Liver (tissue), 9 donors: Measurements from ENCODE around the gene RMND1. TPM values are rescaled to one million over a fixed set of nuclear protein-coding genes. Genes with fewer than 3 reads are reported as not detected.
A peak's percentile ranks its signal among the peaks of the same experiment; 100 is the strongest.

ENCODE experiments used
- DNase-seq: peaks from one replicate; pipeline ENCODE4 v3.0.0-alpha.2; 2017; ENCODE audit warnings: low spot score
- H3K27ac ChIP-seq, 2 donors: one replicate each; pipeline ENCODE4 v1.7.0; 2013; ENCODE audit warnings: inconsistent platforms in 2 of 2, low read length in 2 of 2, control low read depth in 1 of 2, low read depth in 1 of 2, mild to moderate bottlenecking in 1 of 2
- H3K27me3 ChIP-seq, 4 donors: one replicate each; pipeline versions ENCODE4 v1.6.1 to v1.7.0; 2013; ENCODE audit warnings: low read length in 3 of 4, inconsistent platforms in 1 of 4, mild to moderate bottlenecking in 1 of 4, moderate library complexity in 1 of 4; ENCODE audit not compliant: control insufficient read depth in 4 of 4, insufficient read depth in 4 of 4
- H3K36me3 ChIP-seq, 4 donors: one replicate each; pipeline versions ENCODE4 v1.6.1 to v1.7.0; 2013; ENCODE audit warnings: low read length in 3 of 4, mild to moderate bottlenecking in 3 of 4, low read depth in 1 of 4, moderate library complexity in 1 of 4; ENCODE audit not compliant: control insufficient read depth in 4 of 4, insufficient read depth in 3 of 4
- H3K4me1 ChIP-seq, 4 donors: one replicate each; pipeline versions ENCODE4 v1.6.1 to v1.7.0; 2013; ENCODE audit warnings: low read length in 3 of 4, mild to moderate bottlenecking in 3 of 4, moderate library complexity in 1 of 4; ENCODE audit not compliant: control insufficient read depth in 4 of 4, insufficient read depth in 4 of 4
- H3K4me3 ChIP-seq, 3 donors: one replicate each; pipeline versions ENCODE4 v1.6.1 to v1.7.0; 2013; ENCODE audit warnings: low read length in 3 of 3, control low read depth in 1 of 3, low read depth in 1 of 3, mild to moderate bottlenecking in 1 of 3
- H3K9ac ChIP-seq, 2 donors: one replicate each; pipeline ENCODE4 v1.7.0; 2013; ENCODE audit warnings: low read length in 2 of 2, mild to moderate bottlenecking in 2 of 2, moderate library complexity in 2 of 2, control low read depth in 1 of 2, low read depth in 1 of 2
- H3K9me3 ChIP-seq, 4 donors: one replicate each; pipeline versions ENCODE4 v1.6.1 to v1.7.0; 2013; ENCODE audit warnings: low read length in 3 of 4; ENCODE audit not compliant: control insufficient read depth in 4 of 4
- FOXA1 ChIP-seq: IDR thresholded peaks from 2 replicates; pipeline ENCODE4 v1.6.1; 2016; ENCODE audit warnings: antibody characterized with exemption
- NR2F2 ChIP-seq: IDR thresholded peaks from 2 replicates; pipeline ENCODE4 v1.6.1; 2016; ENCODE audit warnings: antibody characterized with exemption
- RAD21 ChIP-seq, 2 donors: IDR thresholded peaks; 2 replicates each; pipeline ENCODE4 v1.6.1; 2016; ENCODE audit warnings: antibody characterized with exemption in 2 of 2, mild to moderate bottlenecking in 2 of 2
- REST ChIP-seq: IDR thresholded peaks from 2 replicates; pipeline ENCODE4 v1.6.1; 2016; ENCODE audit warnings: antibody characterized with exemption, mild to moderate bottlenecking
- YY1 ChIP-seq: IDR thresholded peaks from 2 replicates; pipeline ENCODE4 v1.6.1; 2016; ENCODE audit warnings: antibody characterized with exemption, mild to moderate bottlenecking
- ZBTB33 ChIP-seq: IDR thresholded peaks from 2 replicates; pipeline ENCODE4 v1.6.1; 2016; ENCODE audit warnings: antibody characterized with exemption
- WGBS: extraction: QIAGEN DNeasy Blood & Tissue Kit; methylation state at CpG from one replicate; pipeline ENCODE4 v1.1.7; 2013; 5-methylcytosine and 5-hydroxymethylcytosine counted together
- polyA plus RNA-seq, 2 donors: library from polyadenylated mRNA; stranded (reverse) in 1 of 2; unstranded in 1 of 2; fragments of 200-250 nt in 1 of 2; fragments of >200 nt in 1 of 2; fragmentation: Nextera tagmentation in 1 of 2; extraction: Ambion mirVana in 1 of 2; gene quantifications; one replicate each; pipeline versions ENCODE4 v1.2.1 to v1.2.3, GENCODE V29; 2013 to 2015
- total RNA-seq, 2 donors: library from RNA; depleted of rRNA; stranded (reverse); fragments of >200 nt; gene quantifications; one replicate each; pipeline ENCODE4 v1.2.3, GENCODE V29; 2014
- TF ChIP-seq, protein P1 (sequence below): fragments of 150-350 bp; IDR thresholded peaks from 2 replicates; pipeline ENCODE4 v1.5.1; 2017; ENCODE audit warnings: improper control_type of control experiment, low read depth, low read length; ENCODE audit not compliant: missing input control
- TF ChIP-seq, protein P2 (sequence below): IDR thresholded peaks from 2 replicates; pipeline ENCODE4 v1.6.1; 2016; ENCODE audit warnings: antibody characterized with exemption
- donor health status: healthy.
- donor health status: healthy.
- donor health status: healthy.
- donor health status: healthy.
- donor health status: healthy.

The RMND1 gene
- total and polyA plus RNA-seq, 4 donors, result 13.2 to 22.6 (median 18.1) TPM

DNA sequence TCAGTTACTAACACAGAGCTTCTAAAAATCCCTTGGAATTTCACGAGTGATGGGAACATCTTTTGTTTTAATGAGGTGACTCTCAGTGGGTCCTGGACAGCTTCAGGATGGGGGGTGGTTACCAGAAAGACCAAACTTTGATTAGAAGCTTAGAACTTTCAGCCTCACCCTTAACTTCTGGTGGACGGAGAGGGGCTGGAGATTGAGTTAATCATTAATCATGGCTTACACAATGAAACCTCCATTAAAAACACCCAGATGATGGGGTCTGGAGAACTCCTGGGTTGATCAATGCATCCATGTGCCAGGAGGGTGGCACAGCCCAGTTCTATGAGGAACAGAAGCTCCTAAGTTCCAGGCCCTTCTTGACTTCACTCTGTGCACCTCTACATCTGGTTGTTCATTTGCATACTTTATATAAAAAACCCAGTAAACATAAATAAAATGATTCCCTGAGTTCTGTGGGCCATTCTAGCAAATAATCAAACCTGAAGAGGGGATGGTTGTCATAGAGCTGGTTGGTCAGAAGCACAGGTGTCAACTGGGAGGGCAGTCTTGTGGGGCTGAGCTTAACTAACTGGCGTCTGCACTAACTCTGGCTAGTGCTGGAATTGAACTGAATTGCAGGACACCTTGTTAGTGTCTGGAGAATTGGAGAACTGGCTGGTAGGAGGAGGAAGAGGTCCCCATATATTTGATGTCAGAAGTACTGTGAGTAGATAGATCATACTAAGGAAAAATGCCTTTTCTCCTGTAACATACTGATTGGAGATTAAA lies 10.3 kb downstream of the RMND1 start:
- H3K9me3 ChIP-seq, result no peaks in the 10 kb centered on the region
- no peak for DNase-seq
- H3K4me3 ChIP-seq, result peak overlapping the region in 1 of 3 donors; percentile 16
- peaks cover 0 to 3% (median 0%) of the 10 kb centered on the region in 4 donors for H3K36me3 ChIP-seq
- H3K4me1 ChIP-seq, result peaks cover 12 to 73% (median 58%) of the 10 kb centered on the region in 4 donors
- H3K27ac ChIP-seq, result no peak overlapping the region
- H3K9ac ChIP-seq, result peak overlapping the region in 1 of 2 donors; percentile 28
- WGBS, result 39% methylated on average over 3 of the region's 3 CpGs
- TF ChIP-seq, protein P1, sequence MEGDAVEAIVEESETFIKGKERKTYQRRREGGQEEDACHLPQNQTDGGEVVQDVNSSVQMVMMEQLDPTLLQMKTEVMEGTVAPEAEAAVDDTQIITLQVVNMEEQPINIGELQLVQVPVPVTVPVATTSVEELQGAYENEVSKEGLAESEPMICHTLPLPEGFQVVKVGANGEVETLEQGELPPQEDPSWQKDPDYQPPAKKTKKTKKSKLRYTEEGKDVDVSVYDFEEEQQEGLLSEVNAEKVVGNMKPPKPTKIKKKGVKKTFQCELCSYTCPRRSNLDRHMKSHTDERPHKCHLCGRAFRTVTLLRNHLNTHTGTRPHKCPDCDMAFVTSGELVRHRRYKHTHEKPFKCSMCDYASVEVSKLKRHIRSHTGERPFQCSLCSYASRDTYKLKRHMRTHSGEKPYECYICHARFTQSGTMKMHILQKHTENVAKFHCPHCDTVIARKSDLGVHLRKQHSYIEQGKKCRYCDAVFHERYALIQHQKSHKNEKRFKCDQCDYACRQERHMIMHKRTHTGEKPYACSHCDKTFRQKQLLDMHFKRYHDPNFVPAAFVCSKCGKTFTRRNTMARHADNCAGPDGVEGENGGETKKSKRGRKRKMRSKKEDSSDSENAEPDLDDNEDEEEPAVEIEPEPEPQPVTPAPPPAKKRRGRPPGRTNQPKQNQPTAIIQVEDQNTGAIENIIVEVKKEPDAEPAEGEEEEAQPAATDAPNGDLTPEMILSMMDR, result no peak
- no peak for TF ChIP-seq YY1
- TF ChIP-seq FOXA1, result no peak
- no peak for TF ChIP-seq RAD21 (IDR thresholded peaks at IDR 0.05)
- H3K27me3 ChIP-seq, result no peaks in the 10 kb centered on the region

GRCh38 chr6:151440930-151441329 lies 11.0 kb downstream of the RMND1 start:
- H3K36me3 ChIP-seq, result peaks cover 0 to 3% (median 0%) of the 10 kb centered on the region in 4 donors
- 43% methylated on average over 2 of the region's 2 CpGs for WGBS
- H3K9me3 ChIP-seq, result no peaks in the 10 kb centered on the region
- H3K4me3 ChIP-seq, result peak overlapping the region in 1 of 3 donors; percentile 16
- DNase-seq, result no peak
- peaks cover 10 to 79% (median 57%) of the 10 kb centered on the region in 4 donors for H3K4me1 ChIP-seq
- no peak overlapping the region for H3K27ac ChIP-seq
- TF ChIP-seq FOXA1 (no peak), ZBTB33 (no peak), NR2F2 (no peak), REST (no peak), RAD21 (IDR thresholded peaks at IDR 0.05) (peak; percentile 80 to 83)
- TF ChIP-seq, protein P2, sequence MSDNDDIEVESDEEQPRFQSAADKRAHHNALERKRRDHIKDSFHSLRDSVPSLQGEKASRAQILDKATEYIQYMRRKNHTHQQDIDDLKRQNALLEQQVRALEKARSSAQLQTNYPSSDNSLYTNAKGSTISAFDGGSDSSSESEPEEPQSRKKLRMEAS, result no peak
- TF ChIP-seq, protein P1, result peak; percentile 50
- H3K9ac ChIP-seq, result peak overlapping the region in 1 of 2 donors; percentile 28
- H3K27me3 ChIP-seq, result no peaks in the 10 kb centered on the region
